H9 (cell line): ENCODE data around the gene WDR88. TPM values are rescaled to one million over a fixed set of nuclear protein-coding genes. Genes with fewer than 3 reads are reported as not detected.

Experiments
- DNase-seq: peaks from one replicate; pipeline ENCODE4 v3.0.0-alpha.2; 2017
- H2AFZ ChIP-seq: one replicate; pipeline ENCODE4 v1.6.1; 2013; ENCODE audit warnings: mild to moderate bottlenecking, low read length, control low read depth, moderate library complexity
- H2AK5ac ChIP-seq: 2 replicates; pipeline ENCODE4 v1.6.1; 2013; ENCODE audit warnings: low read length, control low read depth, mixed read lengths; ENCODE audit not compliant: insufficient read length
- H2BK120ac ChIP-seq: one replicate; pipeline ENCODE4 v1.6.1; 2013; ENCODE audit warnings: low read depth, mild to moderate bottlenecking, low read length, control low read depth, inconsistent platforms; ENCODE audit not compliant: poor library complexity, severe bottlenecking
- H2BK12ac ChIP-seq: 2 replicates; pipeline ENCODE4 v1.6.1; 2013; ENCODE audit warnings: low read length, control low read depth, mixed read lengths, low read depth; ENCODE audit not compliant: insufficient read length
- H2BK15ac ChIP-seq: 2 replicates; pipeline ENCODE4 v1.6.1; 2013; ENCODE audit warnings: low read depth, low read length, control low read depth
- H2BK20ac ChIP-seq: one replicate; pipeline ENCODE4 v1.6.1; 2013; ENCODE audit warnings: low read depth, mild to moderate bottlenecking, low read length, control low read depth, inconsistent platforms; ENCODE audit not compliant: poor library complexity, severe bottlenecking
- H2BK5ac ChIP-seq: 2 replicates; pipeline ENCODE4 v1.6.1; 2013; ENCODE audit warnings: low read length, control low read depth, mixed read lengths; ENCODE audit not compliant: insufficient read length
- H3K14ac ChIP-seq: 2 replicates; pipeline ENCODE4 v1.6.1; 2013; ENCODE audit warnings: low read length, control low read depth; ENCODE audit not compliant: insufficient read depth
- H3K18ac ChIP-seq: 2 replicates; pipeline ENCODE4 v1.6.1; 2013; ENCODE audit warnings: low read depth, mild to moderate bottlenecking, mixed read lengths, low read length, control low read depth; ENCODE audit not compliant: insufficient read length
- H3K23ac ChIP-seq: 2 replicates; pipeline ENCODE4 v1.6.1; 2013; ENCODE audit warnings: low read length, control low read depth, mixed read lengths, low read depth; ENCODE audit not compliant: insufficient read length
- H3K23me2 ChIP-seq: 2 replicates; pipeline ENCODE4 v1.6.1; 2013; ENCODE audit warnings: low read depth, mild to moderate bottlenecking, mixed read lengths, low read length, control low read depth; ENCODE audit not compliant: insufficient read length, poor library complexity, severe bottlenecking
- H3K27ac ChIP-seq: 2 replicates; pipeline ENCODE4 v1.5.1; 2013; ENCODE audit warnings: low read length, control low read depth, mixed read lengths, low read depth; ENCODE audit not compliant: insufficient read length
- H3K27me3 ChIP-seq: 2 replicates; pipeline ENCODE4 v1.6.1; 2013; ENCODE audit warnings: low read length, control low read depth, inconsistent platforms; ENCODE audit not compliant: insufficient read depth
- H3K4ac ChIP-seq: 2 replicates; pipeline ENCODE4 v1.6.1; 2013; ENCODE audit warnings: low read depth, mild to moderate bottlenecking, control low read depth, inconsistent platforms, low read length, moderate library complexity
- H3K4me1 ChIP-seq: 2 replicates; pipeline ENCODE4 v1.6.1; 2013; ENCODE audit warnings: low read length, control low read depth, inconsistent platforms; ENCODE audit not compliant: insufficient read depth
- H3K4me2 ChIP-seq: 2 replicates; pipeline ENCODE4 v1.6.1; 2013; ENCODE audit warnings: low read length, control low read depth, mixed read lengths; ENCODE audit not compliant: insufficient read length, insufficient read depth
- H3K56ac ChIP-seq: 2 replicates; pipeline ENCODE4 v1.6.1; 2013; ENCODE audit warnings: low read depth, mild to moderate bottlenecking, mixed read lengths, low read length, control low read depth; ENCODE audit not compliant: insufficient read length
- H3K79me1 ChIP-seq: 2 replicates; pipeline ENCODE4 v1.6.1; 2013; ENCODE audit warnings: low read depth, mild to moderate bottlenecking, moderate library complexity, low read length, control low read depth, inconsistent platforms; ENCODE audit not compliant: insufficient read depth, poor library complexity, severe bottlenecking
- H3K79me2 ChIP-seq: 2 replicates; pipeline ENCODE4 v1.6.1; 2013; ENCODE audit warnings: low read length, control low read depth, inconsistent platforms; ENCODE audit not compliant: insufficient read depth
- H3K9ac ChIP-seq: 2 replicates; pipeline ENCODE4 v1.6.1; 2013; ENCODE audit warnings: low read length, control low read depth, mixed read lengths; ENCODE audit not compliant: insufficient read length; ENCODE audit errors: extremely low read depth
- H3K9me3 ChIP-seq: one replicate; pipeline ENCODE4 v1.6.1; 2013; ENCODE audit warnings: low read depth, low read length, inconsistent platforms; ENCODE audit not compliant: control insufficient read depth
- H3T11ph ChIP-seq: one replicate; pipeline ENCODE4 v1.6.1; 2013; ENCODE audit warnings: mild to moderate bottlenecking, low read length, control low read depth, inconsistent platforms
- H4K20me1 ChIP-seq: one replicate; pipeline ENCODE4 v1.6.1; 2013; ENCODE audit not compliant: control insufficient read depth, insufficient read length, insufficient read depth
- H4K5ac ChIP-seq: 2 replicates; pipeline ENCODE4 v1.6.1; 2013; ENCODE audit warnings: low read depth, mild to moderate bottlenecking, mixed read lengths, low read length, control low read depth; ENCODE audit not compliant: insufficient read length
- H4K8ac ChIP-seq: replicated peaks from 2 replicates; pipeline ENCODE4 v1.6.1; 2013; ENCODE audit warnings: low read length, control low read depth, mixed read lengths, low read depth; ENCODE audit not compliant: insufficient read length
- H4K91ac ChIP-seq: 2 replicates; pipeline ENCODE4 v1.6.1; 2013; ENCODE audit warnings: low read depth, mild to moderate bottlenecking, moderate library complexity, mixed read lengths, low read length, control low read depth; ENCODE audit not compliant: insufficient read length
- H3K27ac Mint-ChIP-seq, 3 experiments: 2 replicates in 2 of 3; 3 replicates in 1 of 3; pipeline ENCODE4 v1.8.0; 2020 to 2021; ENCODE audit warnings: mixed read lengths in 3 of 3, mild to moderate bottlenecking in 1 of 3, moderate library complexity in 1 of 3
- H3K27me3 Mint-ChIP-seq: 2 replicates; pipeline ENCODE4 v1.8.0; 2021; ENCODE audit warnings: low read depth, mild to moderate bottlenecking, moderate library complexity, mixed read lengths
- H3K36me3 Mint-ChIP-seq, 3 experiments: 2 replicates in 2 of 3; 3 replicates in 1 of 3; pipeline ENCODE4 v1.8.0; 2020 to 2021; ENCODE audit warnings: low read depth in 3 of 3, mixed read lengths in 3 of 3; ENCODE audit not compliant: insufficient read depth in 1 of 3
- H3K4me1 Mint-ChIP-seq, 2 experiments: 2 replicates each; pipeline ENCODE4 v1.8.0; 2020; ENCODE audit warnings: mixed read lengths in 2 of 2
- H3K4me3 Mint-ChIP-seq, 2 experiments: 2 replicates in 1 of 2; 3 replicates in 1 of 2; pipeline ENCODE4 v1.8.0; 2020 to 2021; ENCODE audit warnings: mild to moderate bottlenecking in 2 of 2, mixed read lengths in 2 of 2, moderate library complexity in 1 of 2
- H3K9me3 Mint-ChIP-seq, 2 experiments: 2 replicates in 1 of 2; 3 replicates in 1 of 2; pipeline ENCODE4 v1.8.0; 2020; ENCODE audit warnings: mild to moderate bottlenecking in 2 of 2, mixed read lengths in 2 of 2, moderate library complexity in 1 of 2
- CTCF ChIP-seq: fragments of 200-600 bp; sonication (generic); conservative IDR thresholded peaks from 3 replicates; pipeline ENCODE4 v1.8.0; 2021; ENCODE audit warnings: antibody characterized with exemption, mild to moderate bottlenecking
- WGBS: extraction: QIAGEN DNeasy Blood & Tissue Kit; methylation state at CpG from one replicate; pipeline ENCODE4 v1.1.7; 2013; ENCODE audit warnings: missing lambda C conversion rate, low lambda C conversion rate, mixed read lengths; ENCODE audit not compliant: insufficient read length; ENCODE audit errors: extremely low coverage; 5-methylcytosine and 5-hydroxymethylcytosine counted together
- total RNA-seq: library from RNA; stranded (reverse); gene quantifications from 2 replicates; pipeline ENCODE4 v1.2.1, GENCODE V29; 2021

Gene WDR88
- total RNA-seq, 1 experiment from 2014 or later, result not detected

DNA sequence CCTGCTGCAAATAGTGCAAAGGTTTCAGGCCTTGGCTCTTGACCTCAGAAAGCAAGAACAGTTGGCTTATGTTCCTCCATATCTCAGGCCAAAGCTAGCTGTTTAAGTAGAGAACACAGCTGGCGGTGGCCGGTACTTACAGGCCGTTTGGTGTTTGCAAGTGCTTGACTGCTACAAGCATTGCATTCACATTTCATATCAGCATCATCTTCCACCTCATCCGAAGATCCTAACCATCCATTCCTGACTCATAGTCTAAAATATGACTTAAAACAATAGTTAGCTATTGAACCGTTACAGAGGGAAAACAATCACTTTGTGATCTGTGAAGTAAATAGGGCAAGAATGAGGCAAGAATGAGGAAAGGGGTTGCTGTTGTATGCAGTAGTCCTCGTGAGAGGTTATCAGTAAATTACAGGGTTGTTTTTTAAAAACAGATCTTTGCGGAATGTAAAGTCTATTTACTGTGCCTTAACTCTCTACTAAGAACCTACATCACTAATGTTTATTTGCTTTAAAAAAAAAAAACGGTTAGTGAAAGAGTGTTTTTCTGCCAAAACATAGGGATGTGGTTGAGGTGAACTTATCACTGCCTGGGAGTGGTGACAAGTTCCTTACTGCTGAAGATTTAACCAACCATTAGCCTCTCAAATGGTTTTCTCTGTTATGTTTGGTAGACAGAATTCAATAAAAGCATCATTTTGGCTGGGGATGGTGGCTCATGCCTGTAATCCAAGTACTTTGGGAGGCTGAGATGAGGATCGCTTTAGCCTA lies 21.6 kb upstream of the WDR88 start:
- no peak for TF ChIP-seq CTCF
- Mint-ChIP-seq H3K4me3 (no peak overlapping the region), H3K27me3 (no peaks in the 10 kb centered on the region), H3K36me3 (peaks cover 8 to 73% (median 49%) of the 10 kb centered on the region in 3 experiments; a peak in 6 of 7 replicates), H3K4me1 (no peaks in the 10 kb centered on the region), H3K27ac (no peak overlapping the region), H3K9me3 (no peaks in the 10 kb centered on the region)
- no peaks in the 10 kb centered on the region for H3K79me1 ChIP-seq
- no peak overlapping the region for H2BK120ac ChIP-seq
- H2BK15ac ChIP-seq, result no peak overlapping the region
- no peak overlapping the region for H4K5ac ChIP-seq
- no peak overlapping the region for H2BK20ac ChIP-seq
- no peak overlapping the region for H3K56ac ChIP-seq
- H2BK5ac ChIP-seq, result no peak overlapping the region
- no peak overlapping the region for H3K18ac ChIP-seq
- H3K4me2 ChIP-seq, result no peak overlapping the region
- WGBS, result no CpG with 5 or more reads among the region's 9 CpGs
- no peak for DNase-seq
- H3K4ac ChIP-seq, result no peak overlapping the region
- no peaks in the 10 kb centered on the region for H3K4me1 ChIP-seq
- no peak overlapping the region for H3K9ac ChIP-seq
- H3T11ph ChIP-seq, result no peak overlapping the region
- H3K23me2 ChIP-seq, result no peaks in the 10 kb centered on the region
- H3K9me3 ChIP-seq, result no peaks in the 10 kb centered on the region
- no peak overlapping the region for H2AK5ac ChIP-seq
- no peak overlapping the region for H3K27ac ChIP-seq
- H3K23ac ChIP-seq, result no peak overlapping the region
- no peaks in the 10 kb centered on the region for H3K79me2 ChIP-seq
- no peak overlapping the region for H3K14ac ChIP-seq
- H2BK12ac ChIP-seq, result no peak overlapping the region
- no peak overlapping the region for H2AFZ ChIP-seq
- no peak overlapping the region for H4K8ac ChIP-seq
- no peaks in the 10 kb centered on the region for H3K27me3 ChIP-seq
- H4K91ac ChIP-seq, result no peak overlapping the region
- no peaks in the 10 kb centered on the region for H4K20me1 ChIP-seq
